T-helper 2 cell treated with Interferon-gamma antibody and Interleukin-4, amounts not matched to agents 5 μg/mL and 100 μg/mL, for 36 hours (primary cell): Measurements from ENCODE around the gene INPP4B.
A peak's percentile ranks its signal among the peaks of the same experiment; 100 is the strongest.
"Not testable (repeated sequence)": the region's sequence is repeated elsewhere in the genome, so short reads cannot be mapped to it uniquely, and the experiment has no call there.

Experiments used
- DNase-seq: peaks from one replicate; pipeline ENCODE4 v3.0.0; 2021; ENCODE audit warnings: low spot score
- H3K27ac Mint-ChIP-seq: one replicate; pipeline ENCODE4 v1.8.0; 2021; ENCODE audit warnings: mild to moderate bottlenecking, mixed read lengths
- H3K27me3 Mint-ChIP-seq: one replicate; pipeline ENCODE4 v1.8.0; 2021; ENCODE audit warnings: low read depth, mixed read lengths
- H3K36me3 Mint-ChIP-seq: one replicate; pipeline ENCODE4 v1.8.0; 2021; ENCODE audit warnings: low read depth, mixed read lengths
- H3K4me1 Mint-ChIP-seq: one replicate; pipeline ENCODE4 v1.8.0; 2021; ENCODE audit warnings: low read depth, mixed read lengths
- H3K4me3 Mint-ChIP-seq: one replicate; pipeline ENCODE4 v1.8.0; 2022; ENCODE audit warnings: mild to moderate bottlenecking, moderate library complexity, mixed read lengths
- H3K9me3 Mint-ChIP-seq: one replicate; pipeline ENCODE4 v1.8.0; 2021; ENCODE audit warnings: mixed read lengths

INPP4B gene

GRCh38 chr4:142813388-142813787 is 32.7 kb downstream of the INPP4B start:
- no peaks in the 10 kb centered on the region for H3K36me3 Mint-ChIP-seq
- DNase-seq, result no peak
- H3K4me1 Mint-ChIP-seq, result peaks cover 25% of the 10 kb centered on the region
- H3K27me3 Mint-ChIP-seq, result no peaks in the 10 kb centered on the region
- no peak overlapping the region for H3K27ac Mint-ChIP-seq
- H3K4me3 Mint-ChIP-seq, result no peak overlapping the region
- no peaks in the 10 kb centered on the region for H3K9me3 Mint-ChIP-seq

- peak; percentile 27 for DNase-seq
- H3K27me3 Mint-ChIP-seq, result no peaks in the 10 kb centered on the region
- no peak overlapping the region for H3K27ac Mint-ChIP-seq
- no peaks in the 10 kb centered on the region for H3K9me3 Mint-ChIP-seq
- no peaks in the 10 kb centered on the region for H3K36me3 Mint-ChIP-seq
- peaks cover 14% of the 10 kb centered on the region for H3K4me1 Mint-ChIP-seq
- no peak overlapping the region for H3K4me3 Mint-ChIP-seq
These were observed 34.0 kb downstream of the INPP4B start for GRCh38 chr4:142812091-142812490.

DNA sequence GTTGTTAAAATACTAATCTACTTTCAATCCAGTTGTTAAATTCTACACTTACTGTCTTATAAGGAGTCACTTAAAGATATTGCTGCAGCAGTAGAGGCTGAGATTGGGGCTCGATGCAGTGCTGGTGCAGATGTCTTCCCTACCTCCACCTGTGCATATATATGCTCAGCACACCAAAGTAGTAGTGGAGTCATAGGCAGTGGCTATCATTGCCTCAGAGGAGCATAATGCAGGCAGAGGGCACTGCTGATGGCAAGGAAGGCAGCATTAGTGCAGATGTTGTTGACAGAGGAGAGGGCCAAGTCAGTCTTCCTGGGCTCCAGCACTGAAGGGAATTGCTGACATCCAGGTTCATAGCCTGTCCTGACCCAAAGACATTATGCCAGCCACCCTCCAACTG is 35.1 kb downstream of the INPP4B start:
- H3K36me3 Mint-ChIP-seq, result no peaks in the 10 kb centered on the region
- H3K4me3 Mint-ChIP-seq, result no peak overlapping the region
- H3K9me3 Mint-ChIP-seq, result no peaks in the 10 kb centered on the region
- H3K27ac Mint-ChIP-seq, result no peak overlapping the region
- H3K27me3 Mint-ChIP-seq, result no peaks in the 10 kb centered on the region
- DNase-seq, result no peak
- H3K4me1 Mint-ChIP-seq, result peaks cover 10% of the 10 kb centered on the region

DNA sequence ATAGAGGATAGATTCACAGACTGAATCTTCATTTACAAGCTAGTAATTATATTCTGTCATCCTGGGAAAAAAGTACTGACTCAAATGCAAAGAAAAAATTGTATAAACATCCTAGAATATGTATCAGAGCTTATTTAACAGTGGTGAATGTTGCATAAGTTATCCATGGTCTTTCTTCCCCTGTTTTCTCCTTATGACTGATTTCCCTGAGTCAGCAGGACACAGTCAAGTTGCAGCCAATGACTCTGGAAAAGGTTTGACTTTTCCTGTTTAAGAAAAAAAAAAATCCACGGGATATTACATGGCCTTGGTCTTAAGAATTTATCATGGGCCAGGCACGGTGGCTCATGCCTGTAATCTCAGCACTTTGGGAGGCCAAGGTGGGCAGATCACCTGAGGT is 36.5 kb downstream of the INPP4B start:
- Mint-ChIP-seq H3K4me3 (no peak overlapping the region), H3K27ac (no peak overlapping the region), H3K36me3 (no peaks in the 10 kb centered on the region), H3K4me1 (peaks cover 5% of the 10 kb centered on the region), H3K9me3 (no peaks in the 10 kb centered on the region), H3K27me3 (no peaks in the 10 kb centered on the region)
- no peak for DNase-seq

- not testable (repeated sequence) for DNase-seq, H3K9me3 Mint-ChIP-seq, H3K27ac Mint-ChIP-seq, H3K4me3 Mint-ChIP-seq, H3K27me3 Mint-ChIP-seq, H3K36me3 Mint-ChIP-seq
- H3K4me1 Mint-ChIP-seq, result peaks cover 14% of the 10 kb centered on the region
These were observed 42.2 kb downstream of the INPP4B start for GRCh38 chr4:142803879-142804278.

GRCh38 chr4:142801966-142802365 is 44.1 kb downstream of the INPP4B start:
- Mint-ChIP-seq H3K36me3 (peaks cover 3% of the 10 kb centered on the region), H3K9me3 (no peaks in the 10 kb centered on the region), H3K27ac (no peak overlapping the region)

GRCh38 chr4:142781114-142781513 is 65.0 kb downstream of the INPP4B start:
- no peak overlapping the region for H3K4me3 Mint-ChIP-seq
- no peaks in the 10 kb centered on the region for H3K9me3 Mint-ChIP-seq
- H3K36me3 Mint-ChIP-seq, result no peaks in the 10 kb centered on the region
- H3K4me1 Mint-ChIP-seq, result peaks cover 4% of the 10 kb centered on the region
- no peaks in the 10 kb centered on the region for H3K27me3 Mint-ChIP-seq
- H3K27ac Mint-ChIP-seq, result no peak overlapping the region
- no peak for DNase-seq

More at GRCh38 chr4:142801966-142802365, 44.1 kb downstream of the INPP4B start:
- Mint-ChIP-seq H3K27me3 (no peaks in the 10 kb centered on the region), H3K4me3 (no peak overlapping the region), H3K4me1 (peaks cover 14% of the 10 kb centered on the region)
- peak; percentile 31 for DNase-seq

GRCh38 chr4:142778900-142779299 is 67.2 kb downstream of the INPP4B start:
- H3K36me3 Mint-ChIP-seq, result no peaks in the 10 kb centered on the region
- H3K27ac Mint-ChIP-seq, result no peak overlapping the region
- no peak overlapping the region for H3K4me3 Mint-ChIP-seq
- no peaks in the 10 kb centered on the region for H3K27me3 Mint-ChIP-seq
- H3K4me1 Mint-ChIP-seq, result peaks cover 7% of the 10 kb centered on the region
- H3K9me3 Mint-ChIP-seq, result no peaks in the 10 kb centered on the region
- DNase-seq, result no peak

- no peak for DNase-seq
- no peak overlapping the region for H3K4me3 Mint-ChIP-seq
- H3K27ac Mint-ChIP-seq, result no peak overlapping the region
- H3K4me1 Mint-ChIP-seq, result peaks cover 7% of the 10 kb centered on the region
- H3K36me3 Mint-ChIP-seq, result no peaks in the 10 kb centered on the region
- no peaks in the 10 kb centered on the region for H3K27me3 Mint-ChIP-seq
- no peaks in the 10 kb centered on the region for H3K9me3 Mint-ChIP-seq
These were observed 67.7 kb downstream of the INPP4B start for GRCh38 chr4:142778430-142778829.

DNA sequence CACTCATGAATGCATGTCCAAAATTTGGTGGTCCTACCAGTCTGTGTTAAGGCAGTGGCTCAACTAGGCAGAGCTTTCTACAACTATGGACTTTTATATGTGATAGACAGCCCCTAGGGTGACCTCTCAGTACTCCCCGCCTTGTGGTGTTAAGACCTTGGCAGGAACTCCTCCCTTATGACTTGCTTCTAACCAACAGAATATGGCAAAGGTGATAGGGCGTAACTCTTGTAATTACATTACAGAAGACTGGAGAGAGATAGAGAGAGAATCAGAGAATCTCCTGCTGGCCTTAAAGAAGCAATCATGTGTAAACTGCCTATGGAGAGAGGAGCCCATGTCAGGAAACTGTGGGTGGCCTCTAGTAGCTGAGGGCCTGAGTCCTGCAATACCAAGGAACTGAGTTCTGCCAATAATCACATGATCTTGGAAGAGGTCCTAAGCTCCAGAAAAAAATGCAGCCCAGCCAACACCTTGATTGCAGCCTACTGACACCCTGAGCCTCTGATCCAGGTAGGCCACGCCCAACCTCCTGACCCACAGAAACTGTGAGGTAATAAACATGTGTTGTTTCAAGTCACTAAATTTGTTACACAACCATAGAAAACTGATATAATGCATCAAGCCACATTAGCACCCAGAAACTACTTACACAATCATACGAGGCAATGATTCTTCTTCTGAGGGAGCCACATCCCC is 68.9 kb downstream of the INPP4B start:
- no peaks in the 10 kb centered on the region for H3K9me3 Mint-ChIP-seq
- H3K4me1 Mint-ChIP-seq, result peaks cover 7% of the 10 kb centered on the region
- H3K27me3 Mint-ChIP-seq, result no peaks in the 10 kb centered on the region
- no peaks in the 10 kb centered on the region for H3K36me3 Mint-ChIP-seq
- no peak overlapping the region for H3K27ac Mint-ChIP-seq
- no peak overlapping the region for H3K4me3 Mint-ChIP-seq
- no peak for DNase-seq

DNA sequence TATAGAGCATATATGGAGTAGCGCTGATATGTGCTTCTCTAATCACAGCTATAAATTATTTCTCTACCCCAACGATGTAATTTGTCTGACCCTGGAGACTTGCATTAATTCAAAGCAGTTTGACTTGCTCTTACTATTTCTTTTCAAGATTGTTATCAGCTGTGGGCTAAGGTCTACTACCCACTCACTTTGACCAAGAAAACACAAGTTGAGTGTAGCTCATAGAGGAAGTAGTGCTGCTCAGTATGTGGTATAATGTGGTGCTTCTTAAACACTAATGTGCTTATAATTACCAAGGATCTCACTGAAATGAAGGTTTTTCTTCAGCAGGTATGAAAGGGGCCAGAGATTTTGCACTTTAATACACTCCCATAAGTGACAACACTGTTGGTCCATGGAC is 70.1 kb downstream of the INPP4B start:
- Mint-ChIP-seq H3K4me1 (peaks cover 7% of the 10 kb centered on the region), H3K27ac (no peak overlapping the region), H3K27me3 (no peaks in the 10 kb centered on the region), H3K4me3 (no peak overlapping the region), H3K36me3 (no peaks in the 10 kb centered on the region), H3K9me3 (no peaks in the 10 kb centered on the region)
- no peak for DNase-seq

DNA sequence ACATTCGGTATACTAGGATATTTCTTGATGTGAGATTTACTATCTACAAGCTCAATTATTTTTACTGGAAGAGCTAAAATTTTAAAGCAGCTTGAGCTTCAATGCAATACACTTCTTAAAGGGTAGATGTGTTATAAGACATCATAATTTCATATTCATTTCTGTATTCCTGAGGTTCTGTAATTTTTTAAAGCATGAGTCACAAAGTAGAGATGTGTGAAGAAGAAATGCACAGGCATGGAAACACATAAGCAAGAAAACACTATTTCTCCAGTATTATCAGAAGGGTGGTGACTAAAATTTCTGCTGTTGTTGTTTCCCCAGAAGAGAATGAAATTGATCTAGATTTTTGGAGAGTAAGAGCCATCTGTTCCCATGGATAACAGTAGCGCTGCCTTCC is 72.6 kb downstream of the INPP4B start:
- no peaks in the 10 kb centered on the region for H3K9me3 Mint-ChIP-seq
- no peak overlapping the region for H3K27ac Mint-ChIP-seq
- H3K36me3 Mint-ChIP-seq, result no peaks in the 10 kb centered on the region
- no peak for DNase-seq
- peaks cover 7% of the 10 kb centered on the region for H3K4me1 Mint-ChIP-seq
- no peaks in the 10 kb centered on the region for H3K27me3 Mint-ChIP-seq
- H3K4me3 Mint-ChIP-seq, result no peak overlapping the region

GRCh38 chr4:142762280-142762679 is 83.8 kb downstream of the INPP4B start:
- Mint-ChIP-seq H3K4me3 (no peak overlapping the region), H3K36me3 (no peaks in the 10 kb centered on the region), H3K27me3 (no peaks in the 10 kb centered on the region), H3K9me3 (no peaks in the 10 kb centered on the region), H3K27ac (no peak overlapping the region), H3K4me1 (no peaks in the 10 kb centered on the region)
- DNase-seq, result no peak

DNA sequence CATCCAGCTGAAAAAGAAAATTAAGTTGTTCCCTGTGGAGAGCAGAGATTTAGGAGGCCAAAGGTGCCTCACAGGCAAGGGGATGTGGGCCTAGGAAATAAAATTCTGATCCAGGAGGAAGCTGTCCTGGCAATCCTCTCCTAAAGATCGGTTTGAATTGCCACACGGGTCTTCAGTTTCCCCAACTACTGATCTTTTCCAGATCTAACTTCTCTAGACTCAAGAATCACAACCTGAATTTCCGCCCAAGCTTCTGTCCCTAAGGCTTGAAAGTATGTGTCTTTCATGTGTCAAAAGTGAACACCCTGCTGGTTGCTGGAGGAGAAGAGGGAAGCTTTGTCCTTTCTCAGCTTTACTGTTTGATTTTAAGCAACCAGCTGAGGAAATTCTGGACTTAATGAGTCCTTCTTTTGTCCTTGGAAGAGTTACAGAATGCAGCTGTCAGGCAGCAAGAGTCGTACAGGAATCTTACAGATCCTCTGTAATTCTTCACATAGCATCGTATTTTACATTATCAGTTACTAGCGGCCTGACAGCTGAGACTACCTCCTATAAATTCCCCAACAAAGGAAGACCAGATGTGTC is 93.8 kb downstream of the INPP4B start:
- Mint-ChIP-seq H3K4me3 (no peak overlapping the region), H3K27me3 (no peaks in the 10 kb centered on the region), H3K4me1 (no peaks in the 10 kb centered on the region), H3K27ac (no peak overlapping the region), H3K9me3 (no peaks in the 10 kb centered on the region), H3K36me3 (no peaks in the 10 kb centered on the region)
- DNase-seq, result no peak
